Smooth muscle cell (in vitro differentiated cells): ENCODE data around the gene CCDC141. TPM values are rescaled to one million over a fixed set of nuclear protein-coding genes. Genes with fewer than 3 reads are reported as not detected.

Experiments
- DNase-seq: peaks from one replicate; lab custom pipeline; 2025; ENCODE audit not compliant: unreplicated experiment; lab: John Stamatoyannopoulos, UW
- H2AFZ ChIP-seq: fragments of 200-600 bp; sonication (generic); 2 replicates; pipeline ENCODE4 v1.6.0; 2016; ENCODE audit warnings: antibody characterized with exemption, low read depth, mild to moderate bottlenecking
- H3F3A ChIP-seq: fragments of 200-600 bp; sonication (generic); 2 replicates; pipeline ENCODE4 v1.6.0; 2017; ENCODE audit warnings: antibody characterized with exemption, low read depth
- H3K27ac ChIP-seq: fragments of 200-600 bp; sonication (generic); 2 replicates; pipeline ENCODE4 v1.5.1; 2016; ENCODE audit warnings: low read depth, mild to moderate bottlenecking
- H3K27me3 ChIP-seq: fragments of 200-600 bp; sonication (generic); 2 replicates; pipeline ENCODE4 v1.6.1; 2016; ENCODE audit warnings: low read depth, mild to moderate bottlenecking
- H3K36me3 ChIP-seq: fragments of 200-600 bp; sonication (generic); 2 replicates; pipeline ENCODE4 v1.5.1; 2016; ENCODE audit warnings: low read depth
- H3K4me1 ChIP-seq: fragments of 200-600 bp; sonication (generic); 2 replicates; pipeline ENCODE4 v1.5.1; 2016; ENCODE audit warnings: low read depth
- H3K4me2 ChIP-seq: fragments of 200-600 bp; sonication (generic); 2 replicates; pipeline ENCODE4 v1.6.0; 2016; ENCODE audit warnings: mild to moderate bottlenecking
- H3K4me3 ChIP-seq: fragments of 200-600 bp; sonication (generic); 2 replicates; pipeline ENCODE4 v1.5.1; 2016; ENCODE audit warnings: mild to moderate bottlenecking
- H3K79me2 ChIP-seq: fragments of 200-600 bp; sonication (generic); 2 replicates; pipeline ENCODE4 v1.6.0; 2016; ENCODE audit warnings: low read depth, mild to moderate bottlenecking
- H3K9ac ChIP-seq: fragments of 200-600 bp; sonication (generic); 2 replicates; pipeline ENCODE4 v1.6.0; 2016; ENCODE audit warnings: low read depth
- H3K9me3 ChIP-seq: fragments of 200-600 bp; sonication (generic); replicated peaks from 2 replicates; pipeline ENCODE4 v1.5.1; 2016; ENCODE audit warnings: low read depth
- H4K20me1 ChIP-seq: fragments of 200-600 bp; sonication (generic); 2 replicates; pipeline ENCODE4 v1.6.0; 2016; ENCODE audit warnings: low read depth
- WGBS: methylation state at CpG from one replicate; pipeline ENCODE4 v1.1.7; 2016; ENCODE audit warnings: low lambda C conversion rate; 5-methylcytosine and 5-hydroxymethylcytosine counted together
- polyA plus RNA-seq: library from polyadenylated mRNA; unstranded; fragments of >200 nt; fragmentation: Nextera tagmentation; extraction: Ambion mirVana; gene quantifications from 2 replicates; pipeline ENCODE4 v1.2.1, GENCODE V29; 2016
- total RNA-seq: library from RNA; depleted of rRNA; stranded (reverse); fragments of >200 nt; gene quantifications from 2 replicates; pipeline ENCODE4 v1.2.3, GENCODE V29; 2014
- TF ChIP-seq, protein P1 (sequence below): fragments of 200-600 bp; sonication (generic); IDR thresholded peaks from 2 replicates; pipeline ENCODE4 v1.5.1; 2017; ENCODE audit warnings: borderline replicate concordance, mild to moderate bottlenecking, antibody characterized with exemption; ENCODE audit not compliant: insufficient read depth, poor library complexity, severe bottlenecking

Gene CCDC141
- total and polyA plus RNA-seq, 2 experiments from 2014 or later = 0.03 to 0.76 TPM

DNA sequence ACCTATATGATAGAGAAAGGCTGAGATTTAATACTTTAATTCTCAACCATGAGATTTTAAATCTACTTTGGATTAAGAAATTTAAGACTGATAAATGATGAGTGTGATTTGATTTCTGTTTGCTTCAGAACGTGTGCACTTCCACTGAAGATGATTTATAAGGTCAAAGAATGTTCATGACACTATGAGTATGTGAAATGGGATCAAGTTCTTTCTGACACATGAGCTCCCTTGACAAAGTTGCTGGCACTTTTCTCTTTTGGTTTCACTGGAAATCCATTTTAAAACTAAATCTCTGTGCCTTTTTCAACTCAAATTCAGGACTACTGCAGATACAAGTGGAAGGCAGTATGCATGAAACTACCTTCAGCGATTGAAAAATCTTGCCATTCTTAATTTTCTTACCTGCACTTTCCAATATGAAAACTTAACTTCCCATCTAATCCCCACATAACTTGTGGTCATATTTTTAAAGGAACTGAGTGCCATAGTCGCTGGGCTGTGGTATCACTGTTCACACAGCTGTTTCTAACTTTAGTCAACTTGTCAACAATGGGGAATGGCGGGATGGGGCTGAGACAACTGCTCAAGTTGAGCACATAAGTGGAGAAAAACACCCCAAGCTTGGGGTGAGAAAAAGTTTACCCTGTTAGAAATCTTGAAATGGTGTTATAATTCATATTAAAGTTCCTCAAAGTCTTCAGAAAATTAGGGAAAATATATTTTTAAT, 190.9 kb downstream of the CCDC141 start:
- no peak overlapping the region for H3K4me3 ChIP-seq
- H3K4me1 ChIP-seq = peaks cover 4% of the 10 kb centered on the region
- no peak overlapping the region for H3K4me2 ChIP-seq
- no peaks in the 10 kb centered on the region for H4K20me1 ChIP-seq
- H3K27me3 ChIP-seq = no peaks in the 10 kb centered on the region
- H3K36me3 ChIP-seq = no peaks in the 10 kb centered on the region
- TF ChIP-seq, protein P1, sequence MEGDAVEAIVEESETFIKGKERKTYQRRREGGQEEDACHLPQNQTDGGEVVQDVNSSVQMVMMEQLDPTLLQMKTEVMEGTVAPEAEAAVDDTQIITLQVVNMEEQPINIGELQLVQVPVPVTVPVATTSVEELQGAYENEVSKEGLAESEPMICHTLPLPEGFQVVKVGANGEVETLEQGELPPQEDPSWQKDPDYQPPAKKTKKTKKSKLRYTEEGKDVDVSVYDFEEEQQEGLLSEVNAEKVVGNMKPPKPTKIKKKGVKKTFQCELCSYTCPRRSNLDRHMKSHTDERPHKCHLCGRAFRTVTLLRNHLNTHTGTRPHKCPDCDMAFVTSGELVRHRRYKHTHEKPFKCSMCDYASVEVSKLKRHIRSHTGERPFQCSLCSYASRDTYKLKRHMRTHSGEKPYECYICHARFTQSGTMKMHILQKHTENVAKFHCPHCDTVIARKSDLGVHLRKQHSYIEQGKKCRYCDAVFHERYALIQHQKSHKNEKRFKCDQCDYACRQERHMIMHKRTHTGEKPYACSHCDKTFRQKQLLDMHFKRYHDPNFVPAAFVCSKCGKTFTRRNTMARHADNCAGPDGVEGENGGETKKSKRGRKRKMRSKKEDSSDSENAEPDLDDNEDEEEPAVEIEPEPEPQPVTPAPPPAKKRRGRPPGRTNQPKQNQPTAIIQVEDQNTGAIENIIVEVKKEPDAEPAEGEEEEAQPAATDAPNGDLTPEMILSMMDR = no peak
- no peaks in the 10 kb centered on the region for H3K9me3 ChIP-seq
- no peak overlapping the region for H3K27ac ChIP-seq
- no peak for DNase-seq
- no peak overlapping the region for H2AFZ ChIP-seq
- H3K79me2 ChIP-seq = no peaks in the 10 kb centered on the region
- no peak overlapping the region for H3K9ac ChIP-seq
- 71% methylated on average over 4 of the region's 4 CpGs for WGBS
- no peaks in the 10 kb centered on the region for H3F3A ChIP-seq

DNA sequence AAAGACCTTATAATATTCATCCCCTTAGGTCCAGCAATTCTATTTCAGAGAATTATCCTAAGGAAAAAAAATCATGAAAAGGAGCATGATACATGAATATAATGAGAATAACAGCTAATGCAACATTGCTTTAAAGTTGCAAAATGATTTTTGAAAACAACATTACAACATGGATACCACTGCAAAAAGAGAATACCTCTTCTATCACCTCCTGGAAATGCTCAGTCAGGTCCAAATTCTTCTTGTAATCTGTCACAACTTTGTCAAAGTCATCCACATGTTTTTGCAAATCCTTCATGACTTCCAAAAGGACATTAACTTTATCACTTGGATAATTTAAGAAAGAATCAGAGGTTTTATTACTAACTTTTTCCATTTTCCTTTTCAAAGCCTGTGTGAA, 194.8 kb downstream of the CCDC141 start:
- no peaks in the 10 kb centered on the region for H3K9me3 ChIP-seq
- H3K4me1 ChIP-seq = peaks cover 4% of the 10 kb centered on the region
- no peak overlapping the region for H2AFZ ChIP-seq
- no peak overlapping the region for H3K27ac ChIP-seq
- H3K79me2 ChIP-seq = no peaks in the 10 kb centered on the region
- H3K4me3 ChIP-seq = no peak overlapping the region
- H3K27me3 ChIP-seq = no peaks in the 10 kb centered on the region
- H3K4me2 ChIP-seq = no peak overlapping the region
- no peak for DNase-seq
- H3K36me3 ChIP-seq = no peaks in the 10 kb centered on the region
- no peak overlapping the region for H3K9ac ChIP-seq
- H4K20me1 ChIP-seq = no peaks in the 10 kb centered on the region
- TF ChIP-seq, protein P1 = no peak
- H3F3A ChIP-seq = no peaks in the 10 kb centered on the region

DNA sequence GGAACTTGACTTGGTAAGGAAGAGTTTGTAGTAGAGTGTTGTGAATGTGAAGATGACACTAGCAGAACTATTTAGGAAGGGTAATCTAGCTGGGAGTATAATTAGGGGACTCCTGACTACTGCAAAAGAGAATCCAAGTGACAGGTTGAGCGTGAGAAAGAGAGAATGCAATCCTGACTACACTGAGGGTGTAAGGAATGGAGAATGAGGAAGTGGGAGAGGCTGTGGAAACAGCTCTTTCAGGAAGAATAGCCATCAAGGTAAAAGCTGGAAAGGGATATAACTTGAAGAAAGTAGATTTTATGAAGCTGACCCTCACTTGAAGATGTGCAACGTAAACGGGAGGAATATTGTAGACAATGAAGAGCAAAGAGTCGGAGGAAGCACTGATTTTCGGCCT, 201.6 kb downstream of the CCDC141 start:
- Histone ChIP-seq H3K79me2 (no peaks in the 10 kb centered on the region), H4K20me1 (no peaks in the 10 kb centered on the region), H3K4me2 (no peak overlapping the region), H3K4me3 (no peak overlapping the region), H3K27me3 (no peaks in the 10 kb centered on the region), H3K9ac (no peak overlapping the region), H3K36me3 (no peaks in the 10 kb centered on the region), H3F3A (no peaks in the 10 kb centered on the region), H3K9me3 (no peaks in the 10 kb centered on the region), H3K4me1 (no peaks in the 10 kb centered on the region), H2AFZ (no peak overlapping the region), H3K27ac (no peak overlapping the region)
- 96% methylated on average over 5 of the region's 5 CpGs for WGBS
- TF ChIP-seq, protein P1 = no peak
- no peak for DNase-seq

DNA sequence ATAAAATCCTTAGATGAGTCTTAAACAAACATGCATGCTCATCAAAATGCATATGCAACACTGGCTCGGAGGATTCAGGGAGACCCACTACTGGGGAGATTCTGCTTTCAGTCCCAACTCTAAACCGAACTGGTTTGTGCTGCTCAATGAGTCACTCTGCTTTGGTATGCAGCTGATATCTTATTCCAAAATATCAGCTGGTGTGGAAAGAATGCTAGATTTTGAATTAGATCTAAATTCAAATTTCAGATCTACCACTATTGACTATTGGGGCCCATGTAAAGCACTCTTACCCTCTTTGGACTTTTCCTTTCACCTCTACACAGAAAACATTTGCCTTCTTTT, 203.5 kb downstream of the CCDC141 start:
- no peaks in the 10 kb centered on the region for H3K27me3 ChIP-seq
- no peaks in the 10 kb centered on the region for H4K20me1 ChIP-seq
- H3K4me2 ChIP-seq = no peak overlapping the region
- no peaks in the 10 kb centered on the region for H3K4me1 ChIP-seq
- no peak for DNase-seq
- H2AFZ ChIP-seq = no peak overlapping the region
- no peaks in the 10 kb centered on the region for H3K36me3 ChIP-seq
- H3K9ac ChIP-seq = no peak overlapping the region
- H3K4me3 ChIP-seq = no peak overlapping the region
- H3K9me3 ChIP-seq = no peaks in the 10 kb centered on the region
- H3K79me2 ChIP-seq = no peaks in the 10 kb centered on the region
- WGBS = 70% methylated on average over 2 of the region's 2 CpGs
- no peak overlapping the region for H3K27ac ChIP-seq
- TF ChIP-seq, protein P1 = no peak
- H3F3A ChIP-seq = no peaks in the 10 kb centered on the region
